Adrenal gland (tissue), 12 donors: ENCODE measurements around the gene SYNPO2. TPM values are rescaled to one million over a fixed set of nuclear protein-coding genes. Genes with fewer than 3 reads are reported as not detected.
"Not testable (repeated sequence)": the region's sequence is repeated elsewhere in the genome, so short reads cannot be mapped to it uniquely, and the experiment has no call there.

ENCODE experiments used
- DNase-seq, 7 donors: peaks; one replicate each; pipeline ENCODE4 v3.0.0-alpha.2; 2019 to 2020
- H3K27ac ChIP-seq, 5 donors: fragments of 200-600 bp; sonication (generic) in 4 of 5; 1 replicate in 3 of 5; 2 replicates in 2 of 5; pipeline versions ENCODE4 v1.5.1 to v1.8.0; 2016 to 2020; ENCODE audit warnings: mild to moderate bottlenecking in 1 of 5
- H3K27me3 ChIP-seq: fragments of 200-600 bp; 2 replicates; pipeline ENCODE4 v1.8.0; 2021
- H3K36me3 ChIP-seq, 2 donors: fragments of 200-600 bp; replicated peaks in 1 of 2; 1 replicate in 1 of 2; 2 replicates in 1 of 2; pipeline versions ENCODE4 v1.5.1 to v1.8.0; 2018 to 2022
- H3K4me1 ChIP-seq, 2 donors: fragments of 200-600 bp; replicated peaks in 1 of 2; 1 replicate in 1 of 2; 2 replicates in 1 of 2; pipeline versions ENCODE4 v1.5.1 to v1.8.0; 2018 to 2021
- H3K4me3 ChIP-seq, 4 donors: fragments of 200-600 bp; sonication (generic) in 3 of 4; one replicate each; pipeline ENCODE4 v1.5.1; 2016 to 2018
- H3K9me3 ChIP-seq, 3 donors: fragments of 200-600 bp; sonication (generic) in 1 of 3; replicated peaks in 1 of 3; 1 replicate in 2 of 3; 2 replicates in 1 of 3; pipeline versions ENCODE4 v1.5.1 to v1.8.0; 2016 to 2021
- CTCF ChIP-seq, 6 experiments: fragments of 450-650 bp in 4 of 6; fragments of 200-600 bp in 2 of 6; sonication (generic) in 1 of 6; IDR thresholded peaks; 1 replicate in 5 of 6; 2 replicates in 1 of 6; pipeline versions ENCODE4 v1.5.1 to v1.8.0; 2016 to 2021; ENCODE audit warnings: antibody characterized with exemption in 6 of 6, mild to moderate bottlenecking in 2 of 6, moderate library complexity in 1 of 6
- POLR2A ChIP-seq, 2 donors: fragments of 450-650 bp; IDR thresholded peaks; one replicate each; pipeline ENCODE4 v1.6.1; 2017; ENCODE audit warnings: antibody characterized with exemption in 2 of 2, mild to moderate bottlenecking in 2 of 2, moderate library complexity in 1 of 2
- WGBS, 4 donors: extraction: QIAGEN DNeasy Blood & Tissue Kit in 2 of 4; methylation state at CpG; one replicate each; pipeline versions ENCODE4 v1.1.5 to v1.1.7; 2013 to 2017; 5-methylcytosine and 5-hydroxymethylcytosine counted together
- intact Hi-C, 2 donors: fragments of 100-400 bp; cut with DNase I; formaldehyde crosslinking; loops; one replicate each; pipeline versions ENCODE4 v1.14.1 to v1.15.0; 2022 to 2023
- polyA plus RNA-seq, 3 donors: library from polyadenylated mRNA; stranded (reverse); fragments of 200-250 nt in 2 of 3; fragments of 350-450 nt in 1 of 3; fragmentation: Illumina TruSeq in 1 of 3; extraction: RNeasy Lipid Tissue Mini Kit (QIAGEN cat#74804) in 1 of 3; gene quantifications; one replicate each; pipeline ENCODE4 v1.2.3, GENCODE V29; 2013 to 2014
- total RNA-seq, 9 donors: library from RNA; depleted of rRNA in 4 of 9; stranded (reverse); fragments of >200 nt in 4 of 9; fragments of 120-200 nt in 1 of 9; fragmentation: NEBNext Ultra II Directional in 1 of 9; extraction: Animal tissue kit (Norgen Biotek cat#: 25700) in 1 of 9; gene quantifications; one replicate each; pipeline versions ENCODE4 v1.1.0 to v1.2.4, GENCODE V29; 2013 to 2023
- donor health status: healthy with polysubstance abuse.
- donor health status: Bipolar disorder and iron deficiency.
- donor health status: DM: yes; HTN: yes; CAD: no.
- donor health status: DM: no; HTN: no; CAD: no.
- donor health status: DM: no; HTN: no; CAD: no.
- donor health status: DM: yes; HTN: yes; CAD: no.

Gene SYNPO2
- total and polyA plus RNA-seq, 12 donors: 4.5 to 49.0 (median 18.4) TPM

DNA sequence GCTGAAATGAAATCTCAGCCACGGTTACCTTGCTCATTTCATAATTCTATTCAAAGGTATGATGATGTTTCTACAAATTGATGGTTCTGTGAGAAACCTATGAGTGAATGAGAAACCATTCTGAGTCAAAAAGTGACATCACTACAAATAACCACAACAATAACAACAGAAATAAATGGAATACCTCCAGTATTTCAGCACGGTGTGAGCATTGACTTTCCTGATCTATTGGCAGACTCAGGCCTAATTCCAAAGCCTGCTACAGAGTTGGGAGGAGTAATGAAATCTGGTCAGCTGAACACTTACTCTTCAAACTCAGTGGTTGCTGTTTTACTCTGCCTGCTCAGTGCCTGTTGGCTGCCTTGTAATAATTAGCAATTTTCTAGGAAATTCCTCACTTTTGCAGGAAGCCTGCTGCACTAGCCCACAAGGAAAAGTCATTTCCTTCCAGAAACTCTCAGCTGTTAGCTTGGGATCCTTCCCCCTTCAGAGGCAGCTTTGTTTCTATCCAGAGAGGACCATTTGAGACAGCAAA lies 18.8 kb upstream of the SYNPO2 start:
- no peak for DNase-seq
- H3K9me3 ChIP-seq: no peaks in the 10 kb centered on the region
- intact Hi-C loops: loop anchor here in 1 of 2 donors (10.0 kb wide), 1 partner anchor 105 kb away; no protein-coding TSS in a partner anchor
- no peaks in the 10 kb centered on the region for H3K4me1 ChIP-seq
- H3K4me3 ChIP-seq: no peak overlapping the region
- 57 to 74% (median 71%) methylated on average over 2 of the region's 2 CpGs for WGBS, 4 donors
- H3K27ac ChIP-seq: no peak overlapping the region
- TF ChIP-seq POLR2A (IDR thresholded peaks at IDR 0.05): no peak
- TF ChIP-seq CTCF (IDR thresholded peaks at IDR 0.05): no peak
- H3K27me3 ChIP-seq: no peaks in the 10 kb centered on the region
- no peaks in the 10 kb centered on the region for H3K36me3 ChIP-seq

DNA sequence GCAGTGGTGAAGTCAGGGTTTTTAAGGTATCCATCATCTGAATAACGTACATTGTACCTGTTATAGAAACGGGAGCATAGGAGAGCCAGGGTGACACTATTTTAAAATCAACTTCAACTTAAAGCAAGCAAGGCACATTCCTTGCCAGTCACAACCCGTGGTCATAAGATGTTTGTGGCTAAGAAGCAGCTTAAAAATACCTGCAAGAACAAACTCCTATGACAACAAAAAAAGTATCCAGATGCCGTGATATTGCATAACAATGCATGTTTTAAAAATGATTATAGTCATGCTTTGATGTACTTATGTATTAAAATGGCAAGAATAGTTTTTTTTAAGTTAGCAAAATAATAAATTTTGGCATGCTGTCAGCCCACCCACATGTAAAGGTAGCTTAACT lies 16.5 kb upstream of the SYNPO2 start:
- Histone ChIP-seq H3K36me3 (no peaks in the 10 kb centered on the region), H3K27ac (no peak overlapping the region), H3K4me1 (no peaks in the 10 kb centered on the region), H3K4me3 (no peak overlapping the region), H3K9me3 (no peaks in the 10 kb centered on the region), H3K27me3 (no peaks in the 10 kb centered on the region)
- no peak for TF ChIP-seq CTCF (IDR thresholded peaks at IDR 0.05)
- no peak for TF ChIP-seq POLR2A (IDR thresholded peaks at IDR 0.05)
- no peak for DNase-seq
- 74 to 81% (median 77%) methylated on average over 4 of the region's 4 CpGs for WGBS, 4 donors
- intact Hi-C loops: no loop called here

DNA sequence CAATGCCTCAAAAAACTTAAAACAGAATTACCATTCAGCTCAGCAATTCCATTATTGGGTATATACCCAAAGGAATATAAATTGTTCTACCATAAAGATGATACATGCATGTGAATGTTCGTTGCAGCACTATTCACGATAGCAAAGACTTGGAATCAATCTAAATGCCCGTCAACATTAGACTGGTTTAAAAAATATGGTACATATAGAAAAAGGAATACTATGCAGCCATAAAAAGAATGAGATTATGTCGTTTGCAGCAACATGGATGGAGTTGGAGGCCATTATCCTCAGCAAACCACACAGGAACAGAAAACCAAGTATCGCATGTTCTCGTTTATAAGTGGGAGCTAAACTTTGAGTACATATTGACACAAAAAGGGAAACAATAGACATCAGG lies 10.9 kb upstream of the SYNPO2 start:
- no peaks in the 10 kb centered on the region for H3K9me3 ChIP-seq
- WGBS, 4 donors: 88 to 93% (median 90%) methylated on average over 6 of the region's 6 CpGs
- no peak for DNase-seq
- no peak overlapping the region for H3K27ac ChIP-seq
- H3K27me3 ChIP-seq: no peaks in the 10 kb centered on the region
- intact Hi-C loops: no loop called here
- no peak overlapping the region for H3K4me3 ChIP-seq
- H3K4me1 ChIP-seq: no peaks in the 10 kb centered on the region
- no peaks in the 10 kb centered on the region for H3K36me3 ChIP-seq
- TF ChIP-seq CTCF (IDR thresholded peaks at IDR 0.05): no peak
- TF ChIP-seq POLR2A (IDR thresholded peaks at IDR 0.05): no peak

GRCh38 chr4:118878507-118878906 lies 10.1 kb upstream of the SYNPO2 start:
- H3K36me3 ChIP-seq, H3K4me3 ChIP-seq, intact Hi-C loops, H3K4me1 ChIP-seq, H3K9me3 ChIP-seq, DNase-seq, H3K27me3 ChIP-seq, H3K27ac ChIP-seq: not testable (repeated sequence)
- 90 to 95% (median 94%) methylated on average over 9 of the region's 9 CpGs for WGBS, 4 donors

- 78 to 81% (median 80%) methylated on average over 4 to 7 of the region's 7 CpGs for WGBS, 4 donors
- H3K27ac ChIP-seq: no peak overlapping the region
- H3K4me3 ChIP-seq: no peak overlapping the region
- H3K36me3 ChIP-seq: no peaks in the 10 kb centered on the region
- H3K27me3 ChIP-seq: no peaks in the 10 kb centered on the region
- no peaks in the 10 kb centered on the region for H3K9me3 ChIP-seq
- no peak for TF ChIP-seq POLR2A (IDR thresholded peaks at IDR 0.05)
- no peak for TF ChIP-seq CTCF (IDR thresholded peaks at IDR 0.05)
- DNase-seq: no peak
- intact Hi-C loops: no loop called here
- H3K4me1 ChIP-seq: no peaks in the 10 kb centered on the region
Observed at GRCh38 chr4:118879409-118879808, 9.2 kb upstream of the SYNPO2 start.
